B cell (primary cell): ENCODE results near the gene NIPAL1.

ENCODE experiments used
- CTCF ChIP-seq: fragments of 200-600 bp; IDR thresholded peaks from one replicate; pipeline ENCODE4 v1.8.0; 2022; ENCODE audit warnings: antibody characterized with exemption, mild to moderate bottlenecking
- EZH2 ChIP-seq: IDR thresholded peaks from 2 replicates; pipeline ENCODE4 v1.6.1; 2012; ENCODE audit warnings: borderline replicate concordance, low read depth, mild to moderate bottlenecking, moderate library complexity, low read length; ENCODE audit not compliant: insufficient read depth, poor library complexity, severe bottlenecking

GRCh38 chr4:48015678-48016077, 894 bp upstream of the NIPAL1 start:
- TF ChIP-seq CTCF, result no peak
- TF ChIP-seq EZH2, result no peak
